Peyer's patch (tissue), 4 donors: Measurements from ENCODE around the gene CDH4.

ENCODE experiments used
- CTCF ChIP-seq, 6 experiments: fragments of 450-650 bp in 4 of 6; fragments of 200-600 bp in 2 of 6; sonication (generic) in 1 of 6; IDR thresholded peaks; one replicate each; pipeline ENCODE4 v1.5.1; 2017 to 2019; ENCODE audit warnings: antibody characterized with exemption in 6 of 6, mild to moderate bottlenecking in 3 of 6, moderate library complexity in 1 of 6
- POLR2A ChIP-seq, 2 donors: fragments of 450-650 bp; IDR thresholded peaks; one replicate each; pipeline ENCODE4 v1.5.1; 2017; ENCODE audit warnings: antibody characterized with exemption in 2 of 2, mild to moderate bottlenecking in 2 of 2, moderate library complexity in 2 of 2

DNA sequence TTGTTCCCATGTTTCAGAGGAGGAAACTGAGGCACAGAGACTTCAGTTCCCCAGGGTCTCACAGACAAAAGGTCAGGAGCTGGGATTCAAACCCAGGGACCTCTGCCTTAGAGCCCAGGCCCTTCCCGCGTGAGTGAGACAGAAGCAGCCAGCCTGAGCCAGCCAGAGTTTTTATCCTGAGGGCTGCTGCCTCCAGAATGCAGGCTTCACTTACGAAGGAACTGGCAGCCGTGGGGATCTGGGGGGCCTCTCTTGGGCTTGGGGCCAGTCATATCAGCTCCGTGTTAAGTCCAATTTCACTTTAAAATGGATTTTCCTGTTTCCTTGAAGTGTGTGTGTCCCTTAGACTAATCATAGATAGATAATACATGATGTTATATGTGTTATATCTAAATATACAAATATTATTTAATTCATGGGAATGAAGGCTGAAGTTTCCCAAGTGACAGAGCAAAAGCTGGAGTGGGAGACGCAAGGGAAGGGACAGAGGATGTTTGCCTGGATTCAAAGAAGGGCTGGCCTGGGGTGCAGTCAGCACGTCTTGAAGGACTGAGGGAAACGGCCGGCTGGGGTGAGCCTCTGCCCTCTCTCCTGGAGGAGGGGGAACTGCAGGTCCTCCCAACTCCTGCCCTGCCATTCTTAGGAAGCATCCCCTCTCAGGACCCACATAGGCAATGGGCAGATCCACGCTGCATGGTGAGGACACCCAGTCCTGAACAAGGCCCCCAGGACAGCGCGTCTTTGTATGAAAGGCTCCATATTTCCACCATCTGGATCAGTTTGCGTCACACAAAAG lies 320.1 kb downstream of the CDH4 start:
- TF ChIP-seq CTCF (IDR thresholded peaks at IDR 0.05) (no peak), POLR2A (IDR thresholded peaks at IDR 0.05) (no peak)
